ENCODE results near the gene TRAPPC5.

The TRAPPC5 gene

DNA sequence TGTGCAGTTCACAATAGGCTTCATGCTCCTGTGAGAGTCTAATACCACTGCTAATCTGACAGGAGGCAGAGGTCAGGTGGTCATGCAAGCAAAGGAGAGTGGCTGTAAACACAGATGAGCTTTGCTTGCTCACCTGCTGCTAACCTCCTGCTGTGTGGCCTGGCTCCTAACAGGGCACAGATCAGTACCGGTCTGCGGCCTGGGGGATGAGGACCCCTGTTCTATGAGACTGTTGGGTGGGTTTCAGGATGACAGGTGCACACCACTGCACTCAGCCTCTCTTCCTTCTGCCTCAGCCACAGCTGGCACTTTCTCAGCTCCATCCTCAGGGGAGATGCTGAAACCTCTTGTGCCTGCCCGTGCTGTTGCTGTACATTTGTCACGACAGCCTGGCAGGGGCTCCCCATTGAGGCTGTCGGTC is 41.6 kb downstream of the TRAPPC5 start:
- no peak for ATAC-seq
- TF ChIP-seq RARB (CRISPR knock-in tag; IDR thresholded peaks at IDR 0.05) (no peak), BACH2 (CRISPR knock-in tag; IDR thresholded peaks at IDR 0.05; ENCODE audit: borderline replicate concordance) (no peak)

DNA sequence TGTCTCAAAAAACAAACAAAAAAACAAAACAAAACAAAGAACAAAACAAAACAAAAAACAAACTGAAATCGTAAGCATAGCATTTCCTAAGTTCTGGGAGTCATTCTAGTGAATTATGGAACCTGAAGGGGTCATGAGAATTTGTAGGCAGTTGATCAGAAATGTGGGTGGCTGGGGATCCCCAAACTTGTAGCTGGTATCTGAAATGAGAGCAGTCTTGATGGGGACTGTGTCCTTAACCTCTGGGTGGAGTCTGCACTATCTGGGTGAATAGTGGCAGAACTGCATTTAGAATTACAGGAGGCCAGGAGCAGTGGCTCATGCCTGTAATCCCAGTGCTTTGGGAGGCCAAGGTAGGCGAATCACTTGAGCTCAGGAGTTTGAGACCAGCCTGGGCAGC is 45.2 kb downstream of the TRAPPC5 start:
- TF ChIP-seq ZNF8 (CRISPR knock-in tag; IDR thresholded peaks at IDR 0.05) (no peak), ISL1 (CRISPR knock-in tag; IDR thresholded peaks at IDR 0.05) (no peak), ESRRG (CRISPR knock-in tag; IDR thresholded peaks at IDR 0.05) (no peak), ZNF565 (CRISPR knock-in tag; conservative IDR thresholded peaks at IDR 0.05; ENCODE audit: low read depth) (no peak), BACH2 (CRISPR knock-in tag; IDR thresholded peaks at IDR 0.05; ENCODE audit: borderline replicate concordance) (no peak), SNAI2 (CRISPR knock-in tag; IDR thresholded peaks at IDR 0.05) (no peak), ZNF70 (CRISPR knock-in tag; IDR thresholded peaks at IDR 0.05) (no peak), GLIS3 (CRISPR knock-in tag; IDR thresholded peaks at IDR 0.05) (no peak)
- TF ChIP-seq, protein P1, sequence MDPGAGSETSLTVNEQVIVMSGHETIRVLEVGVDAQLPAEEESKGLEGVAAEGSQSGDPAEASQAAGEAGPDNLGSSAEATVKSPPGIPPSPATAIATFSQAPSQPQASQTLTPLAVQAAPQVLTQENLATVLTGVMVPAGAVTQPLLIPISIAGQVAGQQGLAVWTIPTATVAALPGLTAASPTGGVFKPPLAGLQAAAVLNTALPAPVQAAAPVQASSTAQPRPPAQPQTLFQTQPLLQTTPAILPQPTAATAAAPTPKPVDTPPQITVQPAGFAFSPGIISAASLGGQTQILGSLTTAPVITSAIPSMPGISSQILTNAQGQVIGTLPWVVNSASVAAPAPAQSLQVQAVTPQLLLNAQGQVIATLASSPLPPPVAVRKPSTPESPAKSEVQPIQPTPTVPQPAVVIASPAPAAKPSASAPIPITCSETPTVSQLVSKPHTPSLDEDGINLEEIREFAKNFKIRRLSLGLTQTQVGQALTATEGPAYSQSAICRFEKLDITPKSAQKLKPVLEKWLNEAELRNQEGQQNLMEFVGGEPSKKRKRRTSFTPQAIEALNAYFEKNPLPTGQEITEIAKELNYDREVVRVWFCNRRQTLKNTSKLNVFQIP (CRISPR knock-in tag; IDR thresholded peaks at IDR 0.05; ENCODE audit: borderline replicate concordance, low read depth): no peak
- TF ChIP-seq, protein P2, sequence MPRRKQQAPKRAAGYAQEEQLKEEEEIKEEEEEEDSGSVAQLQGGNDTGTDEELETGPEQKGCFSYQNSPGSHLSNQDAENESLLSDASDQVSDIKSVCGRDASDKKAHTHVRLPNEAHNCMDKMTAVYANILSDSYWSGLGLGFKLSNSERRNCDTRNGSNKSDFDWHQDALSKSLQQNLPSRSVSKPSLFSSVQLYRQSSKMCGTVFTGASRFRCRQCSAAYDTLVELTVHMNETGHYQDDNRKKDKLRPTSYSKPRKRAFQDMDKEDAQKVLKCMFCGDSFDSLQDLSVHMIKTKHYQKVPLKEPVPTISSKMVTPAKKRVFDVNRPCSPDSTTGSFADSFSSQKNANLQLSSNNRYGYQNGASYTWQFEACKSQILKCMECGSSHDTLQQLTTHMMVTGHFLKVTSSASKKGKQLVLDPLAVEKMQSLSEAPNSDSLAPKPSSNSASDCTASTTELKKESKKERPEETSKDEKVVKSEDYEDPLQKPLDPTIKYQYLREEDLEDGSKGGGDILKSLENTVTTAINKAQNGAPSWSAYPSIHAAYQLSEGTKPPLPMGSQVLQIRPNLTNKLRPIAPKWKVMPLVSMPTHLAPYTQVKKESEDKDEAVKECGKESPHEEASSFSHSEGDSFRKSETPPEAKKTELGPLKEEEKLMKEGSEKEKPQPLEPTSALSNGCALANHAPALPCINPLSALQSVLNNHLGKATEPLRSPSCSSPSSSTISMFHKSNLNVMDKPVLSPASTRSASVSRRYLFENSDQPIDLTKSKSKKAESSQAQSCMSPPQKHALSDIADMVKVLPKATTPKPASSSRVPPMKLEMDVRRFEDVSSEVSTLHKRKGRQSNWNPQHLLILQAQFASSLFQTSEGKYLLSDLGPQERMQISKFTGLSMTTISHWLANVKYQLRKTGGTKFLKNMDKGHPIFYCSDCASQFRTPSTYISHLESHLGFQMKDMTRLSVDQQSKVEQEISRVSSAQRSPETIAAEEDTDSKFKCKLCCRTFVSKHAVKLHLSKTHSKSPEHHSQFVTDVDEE (CRISPR knock-in tag; IDR thresholded peaks at IDR 0.05): no peak
- no peak for ATAC-seq

DNA sequence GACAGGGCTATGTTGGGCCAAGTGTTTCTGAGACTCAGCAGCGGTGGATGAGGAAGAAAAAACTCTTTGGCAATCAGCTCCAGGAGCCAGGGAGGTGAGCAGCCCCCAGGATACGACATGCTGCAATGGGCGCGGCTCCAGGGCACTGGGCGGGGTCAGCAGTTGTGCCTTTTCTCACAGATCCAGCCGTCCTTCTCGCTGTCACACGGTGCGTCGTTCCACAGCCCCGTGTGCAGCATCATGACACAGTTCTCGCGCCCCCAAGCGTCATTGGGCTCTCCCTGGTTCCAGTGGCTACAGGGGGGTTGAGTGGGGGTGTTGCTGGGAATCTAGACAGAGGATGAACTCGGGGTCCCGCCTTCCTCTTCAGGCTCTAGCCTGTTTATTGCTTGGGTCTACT is 48.6 kb downstream of the TRAPPC5 start:
- no peak for ATAC-seq
- TF ChIP-seq OSR1 (CRISPR knock-in tag; IDR thresholded peaks at IDR 0.05): no peak

DNA sequence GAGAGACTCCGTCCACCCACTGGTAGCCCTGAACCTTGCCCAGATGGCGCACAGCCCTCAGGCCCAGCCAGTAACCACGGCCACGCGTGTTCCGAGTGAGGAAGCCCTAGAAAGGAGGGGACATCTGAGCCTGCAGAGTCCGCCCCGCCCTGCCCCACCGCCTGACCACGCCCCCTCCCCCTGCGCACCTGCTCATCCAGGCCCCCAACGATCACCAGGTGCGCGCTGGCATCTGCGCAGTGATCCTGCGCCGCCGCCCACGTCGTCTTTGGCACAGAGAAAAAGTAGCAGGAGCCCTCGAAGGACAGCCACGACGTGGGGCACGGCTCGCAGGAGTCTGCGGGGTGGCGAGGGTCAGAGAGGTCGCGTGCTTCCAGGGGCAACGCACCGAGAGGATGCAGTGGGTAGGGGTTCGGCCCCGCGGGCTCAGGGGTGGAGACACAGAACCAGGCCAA is 49.2 kb downstream of the TRAPPC5 start:
- TF ChIP-seq ZNF8 (CRISPR knock-in tag; IDR thresholded peaks at IDR 0.05) (no peak), TOX (CRISPR knock-in tag; IDR thresholded peaks at IDR 0.05; ENCODE audit: borderline replicate concordance) (no peak), ZNF565 (CRISPR knock-in tag; conservative IDR thresholded peaks at IDR 0.05; ENCODE audit: low read depth) (no peak), CSDC2 (CRISPR knock-in tag; IDR thresholded peaks at IDR 0.05) (no peak), ESRRG (CRISPR knock-in tag; IDR thresholded peaks at IDR 0.05) (no peak), GLIS3 (CRISPR knock-in tag; IDR thresholded peaks at IDR 0.05) (no peak), ZFP30 (CRISPR knock-in tag; IDR thresholded peaks at IDR 0.05) (no peak), TCF4 (CRISPR knock-in tag; IDR thresholded peaks at IDR 0.05; ENCODE audit: borderline replicate concordance) (no peak), SNAI2 (CRISPR knock-in tag; IDR thresholded peaks at IDR 0.05) (no peak)
- TF ChIP-seq, protein P2 (CRISPR knock-in tag; IDR thresholded peaks at IDR 0.05): no peak
- TF ChIP-seq, protein P3, sequence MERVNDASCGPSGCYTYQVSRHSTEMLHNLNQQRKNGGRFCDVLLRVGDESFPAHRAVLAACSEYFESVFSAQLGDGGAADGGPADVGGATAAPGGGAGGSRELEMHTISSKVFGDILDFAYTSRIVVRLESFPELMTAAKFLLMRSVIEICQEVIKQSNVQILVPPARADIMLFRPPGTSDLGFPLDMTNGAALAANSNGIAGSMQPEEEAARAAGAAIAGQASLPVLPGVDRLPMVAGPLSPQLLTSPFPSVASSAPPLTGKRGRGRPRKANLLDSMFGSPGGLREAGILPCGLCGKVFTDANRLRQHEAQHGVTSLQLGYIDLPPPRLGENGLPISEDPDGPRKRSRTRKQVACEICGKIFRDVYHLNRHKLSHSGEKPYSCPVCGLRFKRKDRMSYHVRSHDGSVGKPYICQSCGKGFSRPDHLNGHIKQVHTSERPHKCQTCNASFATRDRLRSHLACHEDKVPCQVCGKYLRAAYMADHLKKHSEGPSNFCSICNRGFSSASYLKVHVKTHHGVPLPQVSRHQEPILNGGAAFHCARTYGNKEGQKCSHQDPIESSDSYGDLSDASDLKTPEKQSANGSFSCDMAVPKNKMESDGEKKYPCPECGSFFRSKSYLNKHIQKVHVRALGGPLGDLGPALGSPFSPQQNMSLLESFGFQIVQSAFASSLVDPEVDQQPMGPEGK (CRISPR knock-in tag; IDR thresholded peaks at IDR 0.05; ENCODE audit: borderline replicate concordance): no peak
- TF ChIP-seq, protein P1 (CRISPR knock-in tag; IDR thresholded peaks at IDR 0.05; ENCODE audit: borderline replicate concordance, low read depth): no peak
- no peak for ATAC-seq
